Parathyroid adenoma (tissue), 2 donors: ENCODE data around the gene CECR2.

Source experiments
- H2AFZ ChIP-seq: fragments of 300-600 bp; sonication (generic); one replicate; pipeline ENCODE4 v1.7.0; 2017; ENCODE audit warnings: antibody characterized with exemption, mild to moderate bottlenecking
- H3K27ac ChIP-seq: fragments of 300-600 bp; sonication (generic); one replicate; pipeline ENCODE4 v1.7.0; 2017
- H3K27me3 ChIP-seq: fragments of 300-600 bp; sonication (generic); one replicate; pipeline ENCODE4 v1.7.0; 2017; ENCODE audit warnings: low read length; ENCODE audit not compliant: control insufficient read depth, insufficient read depth
- H3K36me3 ChIP-seq: fragments of 300-600 bp; sonication (generic); one replicate; pipeline ENCODE4 v1.7.0; 2017; ENCODE audit warnings: low read length; ENCODE audit not compliant: control insufficient read depth, insufficient read depth
- H3K4me1 ChIP-seq: fragments of 300-600 bp; sonication (generic); one replicate; pipeline ENCODE4 v1.7.0; 2017; ENCODE audit warnings: control low read depth
- H3K4me2 ChIP-seq: fragments of 300-600 bp; sonication (generic); one replicate; pipeline ENCODE4 v1.7.0; 2017; ENCODE audit warnings: low read length
- H3K4me3 ChIP-seq: fragments of 300-600 bp; sonication (generic); one replicate; pipeline ENCODE4 v1.7.0; 2017; ENCODE audit warnings: low read depth, low read length
- H3K79me2 ChIP-seq: fragments of 300-600 bp; sonication (generic); one replicate; pipeline ENCODE4 v1.7.0; 2017; ENCODE audit warnings: control low read depth
- H3K9ac ChIP-seq: fragments of 300-600 bp; sonication (generic); one replicate; pipeline ENCODE4 v1.7.0; 2017; ENCODE audit warnings: mild to moderate bottlenecking
- H3K9me3 ChIP-seq: fragments of 300-600 bp; sonication (generic); one replicate; pipeline ENCODE4 v1.7.0; 2017; ENCODE audit warnings: low read length; ENCODE audit not compliant: control insufficient read depth
- CTCF ChIP-seq: fragments of 300-600 bp; sonication (generic); IDR thresholded peaks from one replicate; pipeline ENCODE4 v1.7.0; 2017; ENCODE audit warnings: antibody characterized with exemption, mild to moderate bottlenecking
- donor health status: primary hyperparathyroidism.

Gene CECR2

GRCh38 chr22:17541476-17541875 is 172.2 kb downstream of the CECR2 start:
- H3K9me3 ChIP-seq = no peaks in the 10 kb centered on the region
- no peak overlapping the region for H3K27ac ChIP-seq
- no peak overlapping the region for H2AFZ ChIP-seq
- no peak overlapping the region for H3K4me3 ChIP-seq
- no peaks in the 10 kb centered on the region for H3K4me1 ChIP-seq
- H3K4me2 ChIP-seq = no peak overlapping the region
- no peaks in the 10 kb centered on the region for H3K27me3 ChIP-seq
- no peak overlapping the region for H3K9ac ChIP-seq
- H3K36me3 ChIP-seq = no peaks in the 10 kb centered on the region
- H3K79me2 ChIP-seq = no peaks in the 10 kb centered on the region
- no peak for TF ChIP-seq CTCF

GRCh38 chr22:17542452-17542851 is 173.2 kb downstream of the CECR2 start:
- H3K4me2 ChIP-seq = no peak overlapping the region
- no peaks in the 10 kb centered on the region for H3K4me1 ChIP-seq
- H3K4me3 ChIP-seq = no peak overlapping the region
- H3K9me3 ChIP-seq = no peaks in the 10 kb centered on the region
- TF ChIP-seq CTCF = no peak
- no peak overlapping the region for H2AFZ ChIP-seq
- H3K27me3 ChIP-seq = no peaks in the 10 kb centered on the region
- H3K27ac ChIP-seq = no peak overlapping the region
- no peak overlapping the region for H3K9ac ChIP-seq
- H3K79me2 ChIP-seq = no peaks in the 10 kb centered on the region
- H3K36me3 ChIP-seq = no peaks in the 10 kb centered on the region

GRCh38 chr22:17548010-17548755 is 178.9 kb downstream of the CECR2 start:
- TF ChIP-seq CTCF = no peak
- H3K9me3 ChIP-seq = no peaks in the 10 kb centered on the region
- H3K4me3 ChIP-seq = no peak overlapping the region

GRCh38 chr22:17548756-17549035 is 179.4 kb downstream of the CECR2 start:
- Histone ChIP-seq H3K9me3 (no peaks in the 10 kb centered on the region), H3K36me3 (no peaks in the 10 kb centered on the region), H3K4me3 (no peak overlapping the region), H3K27ac (no peak overlapping the region), H3K4me2 (no peak overlapping the region), H3K4me1 (no peaks in the 10 kb centered on the region), H3K9ac (no peak overlapping the region), H2AFZ (no peak overlapping the region), H3K79me2 (no peaks in the 10 kb centered on the region), H3K27me3 (no peaks in the 10 kb centered on the region)
- no peak for TF ChIP-seq CTCF

More at GRCh38 chr22:17548010-17548755, 178.9 kb downstream of the CECR2 start:
- Histone ChIP-seq H3K27ac (no peak overlapping the region), H3K79me2 (no peaks in the 10 kb centered on the region), H2AFZ (no peak overlapping the region), H3K27me3 (no peaks in the 10 kb centered on the region), H3K4me2 (no peak overlapping the region), H3K36me3 (no peaks in the 10 kb centered on the region), H3K4me1 (no peaks in the 10 kb centered on the region), H3K9ac (no peak overlapping the region)

GRCh38 chr22:17549183-17549582 is 179.9 kb downstream of the CECR2 start:
- Histone ChIP-seq H3K4me3 (no peak overlapping the region), H3K79me2 (no peaks in the 10 kb centered on the region), H3K36me3 (no peaks in the 10 kb centered on the region), H3K27ac (no peak overlapping the region), H3K9ac (no peak overlapping the region), H3K9me3 (no peaks in the 10 kb centered on the region), H3K4me2 (no peak overlapping the region), H3K27me3 (no peaks in the 10 kb centered on the region), H2AFZ (no peak overlapping the region), H3K4me1 (no peaks in the 10 kb centered on the region)
- no peak for TF ChIP-seq CTCF
